Chondrocyte (in vitro differentiated cells): ENCODE measurements around the gene TPI1. TPM values are rescaled to one million over a fixed set of nuclear protein-coding genes. Genes with fewer than 3 reads are reported as not detected.
"Not testable (repeated sequence)": the region's sequence is repeated elsewhere in the genome, so short reads cannot be mapped to it uniquely, and the experiment has no call there.

ENCODE experiments used
- DNase-seq: peaks from one replicate; pipeline ENCODE4 v3.0.0; 2021; ENCODE audit warnings: mixed read lengths, low spot score
- H3K27ac Mint-ChIP-seq: one replicate; pipeline ENCODE4 v1.8.0; 2021; ENCODE audit warnings: mild to moderate bottlenecking, moderate library complexity, mixed read lengths; ENCODE audit not compliant: unreplicated experiment
- H3K27me3 Mint-ChIP-seq: 2 replicates; pipeline ENCODE4 v1.8.0; 2021; ENCODE audit warnings: low read depth, mixed read lengths
- H3K36me3 Mint-ChIP-seq: 2 replicates; pipeline ENCODE4 v1.8.0; 2021; ENCODE audit warnings: low read depth, mixed read lengths
- H3K4me1 Mint-ChIP-seq: 2 replicates; pipeline ENCODE4 v1.8.0; 2021; ENCODE audit warnings: low read depth, mild to moderate bottlenecking, mixed read lengths
- H3K4me3 Mint-ChIP-seq: one replicate; pipeline ENCODE4 v1.8.0; 2021; ENCODE audit warnings: mild to moderate bottlenecking, moderate library complexity, mixed read lengths; ENCODE audit not compliant: unreplicated experiment
- H3K9me3 Mint-ChIP-seq: 2 replicates; pipeline ENCODE4 v1.8.0; 2021; ENCODE audit warnings: low read depth, mixed read lengths
- total RNA-seq: library from RNA; stranded (reverse); gene quantifications from 3 replicates; pipeline ENCODE4 v1.2.1, GENCODE V29; 2021
- TF ChIP-seq, protein P1 (sequence below): fragments of 200-600 bp; sonication (generic); IDR thresholded peaks from 2 replicates; pipeline ENCODE4 v1.5.0; 2021; ENCODE audit warnings: antibody characterized with exemption, mild to moderate bottlenecking, moderate library complexity

The TPI1 gene
- total RNA-seq, 1 donor from 2014 or later = 551 TPM

- Mint-ChIP-seq H3K4me1 (peaks cover 46% of the 10 kb centered on the region), H3K4me3 (peak overlapping the region; percentile 95), H3K27me3 (no peaks in the 10 kb centered on the region), H3K36me3 (peaks cover 31% of the 10 kb centered on the region), H3K27ac (peak overlapping the region; percentile 90), H3K9me3 (no peaks in the 10 kb centered on the region)
- peak; percentile 92 for DNase-seq
- TF ChIP-seq, protein P1, sequence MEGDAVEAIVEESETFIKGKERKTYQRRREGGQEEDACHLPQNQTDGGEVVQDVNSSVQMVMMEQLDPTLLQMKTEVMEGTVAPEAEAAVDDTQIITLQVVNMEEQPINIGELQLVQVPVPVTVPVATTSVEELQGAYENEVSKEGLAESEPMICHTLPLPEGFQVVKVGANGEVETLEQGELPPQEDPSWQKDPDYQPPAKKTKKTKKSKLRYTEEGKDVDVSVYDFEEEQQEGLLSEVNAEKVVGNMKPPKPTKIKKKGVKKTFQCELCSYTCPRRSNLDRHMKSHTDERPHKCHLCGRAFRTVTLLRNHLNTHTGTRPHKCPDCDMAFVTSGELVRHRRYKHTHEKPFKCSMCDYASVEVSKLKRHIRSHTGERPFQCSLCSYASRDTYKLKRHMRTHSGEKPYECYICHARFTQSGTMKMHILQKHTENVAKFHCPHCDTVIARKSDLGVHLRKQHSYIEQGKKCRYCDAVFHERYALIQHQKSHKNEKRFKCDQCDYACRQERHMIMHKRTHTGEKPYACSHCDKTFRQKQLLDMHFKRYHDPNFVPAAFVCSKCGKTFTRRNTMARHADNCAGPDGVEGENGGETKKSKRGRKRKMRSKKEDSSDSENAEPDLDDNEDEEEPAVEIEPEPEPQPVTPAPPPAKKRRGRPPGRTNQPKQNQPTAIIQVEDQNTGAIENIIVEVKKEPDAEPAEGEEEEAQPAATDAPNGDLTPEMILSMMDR = no peak
Measured at GRCh38 chr12:6866920-6867412, 365 bp upstream of the TPI1 start.

- TF ChIP-seq, protein P1 = no peak
- Mint-ChIP-seq H3K27me3 (no peaks in the 10 kb centered on the region), H3K27ac (peak overlapping the region; percentile 88), H3K4me3 (peak overlapping the region; percentile 95), H3K9me3 (no peaks in the 10 kb centered on the region), H3K4me1 (peaks cover 52% of the 10 kb centered on the region), H3K36me3 (peaks cover 25% of the 10 kb centered on the region)
- no peak for DNase-seq
Measured at GRCh38 chr12:6868211-6869048, 1.1 kb downstream of the TPI1 start.

DNA sequence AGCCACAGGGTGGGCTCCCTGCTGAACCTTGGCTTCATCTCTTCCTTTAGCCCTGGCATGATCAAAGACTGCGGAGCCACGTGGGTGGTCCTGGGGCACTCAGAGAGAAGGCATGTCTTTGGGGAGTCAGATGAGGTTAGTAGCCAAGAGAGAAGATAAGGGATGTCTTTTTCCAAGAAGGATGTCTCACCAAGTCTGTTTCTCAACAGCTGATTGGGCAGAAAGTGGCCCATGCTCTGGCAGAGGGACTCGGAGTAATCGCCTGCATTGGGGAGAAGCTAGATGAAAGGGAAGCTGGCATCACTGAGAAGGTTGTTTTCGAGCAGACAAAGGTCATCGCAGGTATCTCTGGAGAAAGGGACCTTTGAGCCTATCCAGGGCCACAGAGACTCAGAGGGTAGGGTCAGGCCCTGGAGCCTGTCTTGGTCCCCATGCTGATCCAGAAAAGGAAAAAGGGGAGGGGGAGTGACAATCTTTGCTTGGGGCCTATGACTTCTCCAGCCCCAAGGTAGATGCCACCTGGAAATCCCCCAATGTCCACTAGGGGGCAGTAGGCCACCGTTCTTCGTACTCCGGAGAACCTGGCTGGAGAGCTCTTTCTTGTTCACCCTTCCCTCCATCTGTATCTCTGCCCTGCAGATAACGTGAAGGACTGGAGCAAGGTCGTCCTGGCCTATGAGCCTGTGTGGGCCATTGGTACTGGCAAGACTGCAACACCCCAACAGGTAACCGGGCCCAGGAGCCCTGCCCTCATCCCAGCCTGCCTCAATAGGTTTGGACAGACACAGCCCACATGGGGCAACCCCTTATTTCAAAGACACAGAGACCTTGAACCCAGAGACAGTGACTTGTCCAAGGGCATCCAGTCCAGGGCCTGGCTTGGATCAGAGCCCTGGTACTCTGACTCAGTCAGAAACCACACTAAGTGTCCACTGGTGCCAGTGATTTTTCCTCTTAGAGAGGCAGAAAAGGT, 2.0 kb downstream of the TPI1 start:
- Mint-ChIP-seq H3K27me3 (no peaks in the 10 kb centered on the region), H3K27ac (peak overlapping the region; percentile 88), H3K4me1 (peaks cover 57% of the 10 kb centered on the region), H3K9me3 (no peaks in the 10 kb centered on the region), H3K36me3 (peaks cover 22% of the 10 kb centered on the region), H3K4me3 (peak overlapping the region; percentile 95)
- TF ChIP-seq, protein P1 = peak; percentile 93
- DNase-seq = peak; percentile 37

GRCh38 chr12:6870304-6870703, 3.0 kb downstream of the TPI1 start:
- H3K4me3 Mint-ChIP-seq, H3K9me3 Mint-ChIP-seq, H3K27me3 Mint-ChIP-seq, DNase-seq: not testable (repeated sequence)
- H3K36me3 Mint-ChIP-seq = peaks cover 15% of the 10 kb centered on the region
- H3K4me1 Mint-ChIP-seq = peaks cover 57% of the 10 kb centered on the region
- peak overlapping the region; percentile 41 for H3K27ac Mint-ChIP-seq

GRCh38 chr12:6871052-6871957, 4.0 kb downstream of the TPI1 start:
- TF ChIP-seq, protein P1 = no peak
- Mint-ChIP-seq H3K9me3 (no peaks in the 10 kb centered on the region), H3K4me3 (peak overlapping the region; percentile 85), H3K27me3 (no peaks in the 10 kb centered on the region), H3K36me3 (peaks cover 11% of the 10 kb centered on the region), H3K4me1 (peaks cover 57% of the 10 kb centered on the region), H3K27ac (peak overlapping the region; percentile 90)
- DNase-seq = peak; percentile 68
